HepG2 (cell line): ENCODE measurements around the gene TRERF1. TPM values are rescaled to one million over a fixed set of nuclear protein-coding genes. Genes with fewer than 3 reads are reported as not detected.

Source experiments
- ATAC-seq: fragments of 200-7000 bp; cut with Tn5 transposase; 3 replicates; pipeline ENCODE4 v1.9.1; 2020; ENCODE audit warnings: mild to moderate bottlenecking, moderate library complexity
- BruUV-seq: library from RNA; stranded (reverse); fragments of 400-500 nt; replicated peaks from 2 replicates; lab custom pipeline; 2021; lab: Mats Ljungman, UMichigan
- CTCF ChIA-PET: fragments of 300-600 bp; formaldehyde crosslinking; extraction: SDS; loops from one replicate; lab custom pipeline; 2021; ENCODE audit warnings: low total read pairs, inconsistent platforms, low intra/inter-chr PET ratio; lab: Yijun Ruan, JAX
- POLR2A ChIA-PET: fragments of 350-600 bp; sonication (Branson Sonifier 250); formaldehyde crosslinking; loops from one replicate; lab custom pipeline; 2020; ENCODE audit warnings: antibody characterized with exemption, inconsistent platforms; lab: Yijun Ruan, JAX
- DNase-seq: peaks from one replicate; pipeline ENCODE4 v3.0.0-alpha.2; 2015; ENCODE audit warnings: low spot score
- FAIRE-seq: peaks from 3 replicates; lab custom pipeline; 2011; peaks lifted over from hg19 to GRCh38; lab: Jason Lieb, UNC
- H2AFZ ChIP-seq: one replicate; pipeline ENCODE4 v1.6.1; 2011; ENCODE audit warnings: low read length, inconsistent platforms
- H3K27ac ChIP-seq: fragments of 300-600 bp; 3 replicates; pipeline ENCODE4 v1.8.0; 2011; ENCODE audit warnings: mixed run types, mild to moderate bottlenecking, mixed read lengths, low read length, inconsistent platforms; ENCODE audit not compliant: insufficient read depth; ENCODE audit errors: extremely low read length
- H3K27me3 ChIP-seq, 2 experiments: fragments of 200-600 bp in 1 of 2; 2 replicates in 1 of 2; 3 replicates in 1 of 2; pipeline versions ENCODE4 v1.6.0 to v1.8.0; 2011; ENCODE audit warnings: low read length in 2 of 2, mild to moderate bottlenecking in 2 of 2, moderate library complexity in 2 of 2, inconsistent platforms in 1 of 2; ENCODE audit not compliant: insufficient read depth in 2 of 2, control insufficient read depth in 1 of 2
- H3K36me3 ChIP-seq, 2 experiments: fragments of 200-600 bp in 1 of 2; replicated peaks in 1 of 2; 2 replicates in 1 of 2; 3 replicates in 1 of 2; pipeline versions ENCODE4 v1.5.1 to v1.8.0; 2011; ENCODE audit warnings: low read length in 2 of 2, inconsistent platforms in 1 of 2; ENCODE audit not compliant: insufficient read depth in 2 of 2, control insufficient read depth in 1 of 2
- H3K4me1 ChIP-seq: 2 replicates; pipeline ENCODE4 v1.5.1; 2012; ENCODE audit warnings: low read length, inconsistent platforms; ENCODE audit not compliant: insufficient read depth
- H3K4me2 ChIP-seq: 2 replicates; pipeline ENCODE4 v1.6.0; 2011; ENCODE audit warnings: low read depth, low read length, inconsistent platforms
- H3K4me3 ChIP-seq, 3 experiments: fragments of 200-600 bp in 1 of 3; sonication (generic), shearing (Covaris generic) in 1 of 3; replicated peaks in 1 of 3; 2 replicates each; pipeline ENCODE4 v1.5.1; 2011 to 2016; ENCODE audit warnings: low read length in 3 of 3, inconsistent platforms in 2 of 3, low read depth in 2 of 3, mild to moderate bottlenecking in 2 of 3, control low read depth in 1 of 3, mixed read lengths in 1 of 3; ENCODE audit not compliant: insufficient read depth in 1 of 3
- H3K79me2 ChIP-seq: one replicate; pipeline ENCODE4 v1.6.1; 2011; ENCODE audit warnings: low read length, inconsistent platforms; ENCODE audit not compliant: insufficient read depth
- H3K9ac ChIP-seq: 2 replicates; pipeline ENCODE4 v1.6.0; 2011; ENCODE audit warnings: mild to moderate bottlenecking, low read depth, low read length, inconsistent platforms; ENCODE audit not compliant: insufficient read depth
- H3K9me3 ChIP-seq: 2 replicates; pipeline ENCODE4 v1.5.1; 2012; ENCODE audit warnings: mild to moderate bottlenecking, low read length
- H4K20me1 ChIP-seq: 2 replicates; pipeline ENCODE4 v1.6.0; 2011; ENCODE audit warnings: inconsistent platforms, mild to moderate bottlenecking, low read length, moderate library complexity; ENCODE audit not compliant: insufficient read depth
- EHMT2 ChIP-seq: fragments of 200-600 bp; sonication (generic); IDR thresholded peaks from 2 replicates; pipeline ENCODE4 v1.7.0; 2017; ENCODE audit warnings: antibody characterized with exemption, low read depth, low read length, borderline replicate concordance
- ZFX ChIP-seq: sonication (generic); formaldehyde crosslinking; IDR thresholded peaks from 2 replicates; pipeline ENCODE4 v1.4.0; 2020; ENCODE audit warnings: mild to moderate bottlenecking, low read depth, missing genetic modification reagents, moderate library complexity
- ZNF354B ChIP-seq: sonication (generic); formaldehyde crosslinking; IDR thresholded peaks from 2 replicates; pipeline ENCODE4 v1.8.0; 2022; ENCODE audit warnings: mild to moderate bottlenecking, missing genetic modification reagents
- ZNF569 ChIP-seq: sonication (generic); formaldehyde crosslinking; IDR thresholded peaks from 2 replicates; pipeline ENCODE4 v1.5.0; 2020; ENCODE audit warnings: mild to moderate bottlenecking, missing genetic modification reagents, moderate library complexity, borderline replicate concordance
- ZNF670 ChIP-seq: sonication (generic); formaldehyde crosslinking; IDR thresholded peaks from 2 replicates; pipeline ENCODE4 v1.8.0; 2022; ENCODE audit warnings: mild to moderate bottlenecking, missing genetic modification reagents, borderline replicate concordance
- WGBS: methylation state at CpG from one replicate; pipeline ENCODE4 v1.1.6; 2017; ENCODE audit warnings: low lambda C conversion rate; 5-methylcytosine and 5-hydroxymethylcytosine counted together
- in situ Hi-C: cut with HindIII; loops from 2 replicates; pipeline ENCODE4 v1.10.0; 2017; ENCODE audit warnings: low pct_unique_long_range_greater_than_20kb; ENCODE audit not compliant: extremely low pct_ligation_motif_present
- intact Hi-C: fragments of 100-400 bp; cut with micrococcal nuclease; formaldehyde crosslinking; loops from one replicate; pipeline ENCODE4 v1.10.0; 2022; ENCODE audit not compliant: unreplicated experiment
- polyA plus RNA-seq, 8 experiments: library from polyadenylated mRNA; depleted of rRNA in 3 of 8; stranded (reverse) in 7 of 8; unstranded in 1 of 8; fragments of >200 nt; fragmentation: Illumina TruSeq in 4 of 8; extraction: Trizol in 4 of 8; gene quantifications; 2 replicates each; pipeline versions ENCODE4 v1.2.1 to v1.2.3, GENCODE V29; 2011 to 2016; ENCODE audit warnings: low read depth in 4 of 8, missing spikeins in 1 of 8, mixed read lengths in 1 of 8; ENCODE audit not compliant: insufficient read depth in 1 of 8
- total RNA-seq, 5 experiments: library from RNA; depleted of rRNA; stranded (reverse); fragments of >200 nt; fragmentation: Illumina TruSeq; extraction: Trizol; gene quantifications; 2 replicates each; pipeline ENCODE4 v1.2.3, GENCODE V29; 2016; ENCODE audit warnings: low read depth in 1 of 5
- TF ChIP-seq, protein P1 (sequence below): sonication (generic); formaldehyde crosslinking; conservative IDR thresholded peaks from 2 replicates; pipeline ENCODE4 v1.8.0; 2022; ENCODE audit warnings: low read depth, missing genetic modification reagents
- TF ChIP-seq, protein P2 (sequence below): sonication (generic); formaldehyde crosslinking; IDR thresholded peaks from 2 replicates; pipeline ENCODE4 v1.4.0; 2020; ENCODE audit warnings: missing genetic modification reagents
- TF ChIP-seq, protein P3 (sequence below): sonication (generic); formaldehyde crosslinking; IDR thresholded peaks from 2 replicates; pipeline ENCODE4 v1.9.0; 2022; ENCODE audit warnings: low read depth, missing genetic modification reagents
- TF ChIP-seq, protein P4 (sequence below): sonication (generic); formaldehyde crosslinking; IDR thresholded peaks from 2 replicates; pipeline ENCODE4 v1.5.1; 2020; ENCODE audit warnings: missing genetic modification reagents, mild to moderate bottlenecking, borderline replicate concordance
- TF ChIP-seq, protein P5 (sequence below), 2 experiments: sonication (generic) in 1 of 2; formaldehyde crosslinking in 1 of 2; IDR thresholded peaks; 2 replicates each; pipeline versions ENCODE4 v1.5.1 to v1.6.1; 2011 to 2020; ENCODE audit warnings: borderline replicate concordance in 1 of 2, low read depth in 1 of 2, low read length in 1 of 2, mild to moderate bottlenecking in 1 of 2, missing genetic modification reagents in 1 of 2, moderate library complexity in 1 of 2

Gene TRERF1
- total and polyA plus RNA-seq, 2 of the 13 experiments (the other 11 are each of a cell fraction or from before 2014, with no cell fraction given), result 0.02 TPM; not detected in 1

DNA sequence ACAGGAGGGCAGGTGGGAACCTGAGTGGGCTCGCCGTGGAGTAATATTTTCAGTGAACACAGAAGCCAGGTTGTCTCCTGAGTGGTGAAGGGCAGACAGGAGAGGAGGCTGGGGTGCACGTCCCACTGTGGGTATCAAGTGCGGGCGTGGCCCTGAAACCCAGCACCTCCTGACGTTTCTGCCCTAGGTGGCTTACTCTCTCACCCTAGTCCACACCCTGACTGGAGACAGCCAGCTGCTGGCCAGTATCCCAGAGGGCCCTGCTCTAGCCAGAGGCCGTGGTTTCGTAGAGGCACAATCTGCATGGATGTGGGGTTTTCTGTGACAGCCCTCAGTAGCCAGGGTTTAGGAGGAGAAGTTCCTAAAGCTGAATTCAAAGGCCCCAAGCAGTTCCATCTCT, 86.7 kb downstream of the TRERF1 start:
- no TSS peak for BruUV-seq
- no peak overlapping the region for H3K4me2 ChIP-seq
- intact Hi-C loops, result no loop called here
- no peak; the same call in 2 of the 3 replicates for ATAC-seq
- 34% methylated on average over 5 of the region's 8 CpGs for WGBS
- ChIA-PET POLR2A (no interaction called here), CTCF (no interaction called here)
- in situ Hi-C loops, result no loop called here
- no peaks in the 10 kb centered on the region for H3K9me3 ChIP-seq
- no peak overlapping the region for H3K9ac ChIP-seq
- H4K20me1 ChIP-seq, result no peaks in the 10 kb centered on the region
- H2AFZ ChIP-seq, result no peak overlapping the region
- no peaks in the 10 kb centered on the region for H3K4me1 ChIP-seq
- no peak overlapping the region for H3K27ac ChIP-seq
- H3K4me3 ChIP-seq, result no peak overlapping the region
- no peak for FAIRE-seq
- no peaks in the 10 kb centered on the region for H3K79me2 ChIP-seq
- no peaks in the 10 kb centered on the region for H3K36me3 ChIP-seq
- peaks cover 2 to 32% of the 10 kb centered on the region in 2 experiments; a peak in 3 of 5 replicates for H3K27me3 ChIP-seq
- no peak for DNase-seq
- TF ChIP-seq, protein P1, sequence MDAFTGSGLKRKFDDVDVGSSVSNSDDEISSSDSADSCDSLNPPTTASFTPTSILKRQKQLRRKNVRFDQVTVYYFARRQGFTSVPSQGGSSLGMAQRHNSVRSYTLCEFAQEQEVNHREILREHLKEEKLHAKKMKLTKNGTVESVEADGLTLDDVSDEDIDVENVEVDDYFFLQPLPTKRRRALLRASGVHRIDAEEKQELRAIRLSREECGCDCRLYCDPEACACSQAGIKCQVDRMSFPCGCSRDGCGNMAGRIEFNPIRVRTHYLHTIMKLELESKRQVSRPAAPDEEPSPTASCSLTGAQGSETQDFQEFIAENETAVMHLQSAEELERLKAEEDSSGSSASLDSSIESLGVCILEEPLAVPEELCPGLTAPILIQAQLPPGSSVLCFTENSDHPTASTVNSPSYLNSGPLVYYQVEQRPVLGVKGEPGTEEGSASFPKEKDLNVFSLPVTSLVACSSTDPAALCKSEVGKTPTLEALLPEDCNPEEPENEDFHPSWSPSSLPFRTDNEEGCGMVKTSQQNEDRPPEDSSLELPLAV, result no peak
- TF ChIP-seq ZNF569 (no peak), ZFX (CRISPR knock-in tag) (no peak), ZNF670 (CRISPR knock-in tag) (no peak), EHMT2 (no peak), ZNF354B (CRISPR knock-in tag) (no peak)
- TF ChIP-seq, protein P2, sequence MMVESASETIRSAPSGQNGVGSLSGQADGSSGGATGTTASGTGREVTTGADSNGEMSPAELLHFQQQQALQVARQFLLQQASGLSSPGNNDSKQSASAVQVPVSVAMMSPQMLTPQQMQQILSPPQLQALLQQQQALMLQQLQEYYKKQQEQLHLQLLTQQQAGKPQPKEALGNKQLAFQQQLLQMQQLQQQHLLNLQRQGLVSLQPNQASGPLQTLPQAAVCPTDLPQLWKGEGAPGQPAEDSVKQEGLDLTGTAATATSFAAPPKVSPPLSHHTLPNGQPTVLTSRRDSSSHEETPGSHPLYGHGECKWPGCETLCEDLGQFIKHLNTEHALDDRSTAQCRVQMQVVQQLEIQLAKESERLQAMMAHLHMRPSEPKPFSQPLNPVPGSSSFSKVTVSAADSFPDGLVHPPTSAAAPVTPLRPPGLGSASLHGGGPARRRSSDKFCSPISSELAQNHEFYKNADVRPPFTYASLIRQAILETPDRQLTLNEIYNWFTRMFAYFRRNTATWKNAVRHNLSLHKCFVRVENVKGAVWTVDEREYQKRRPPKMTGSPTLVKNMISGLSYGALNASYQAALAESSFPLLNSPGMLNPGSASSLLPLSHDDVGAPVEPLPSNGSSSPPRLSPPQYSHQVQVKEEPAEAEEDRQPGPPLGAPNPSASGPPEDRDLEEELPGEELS (CRISPR knock-in tag), result no peak
- TF ChIP-seq, protein P3, sequence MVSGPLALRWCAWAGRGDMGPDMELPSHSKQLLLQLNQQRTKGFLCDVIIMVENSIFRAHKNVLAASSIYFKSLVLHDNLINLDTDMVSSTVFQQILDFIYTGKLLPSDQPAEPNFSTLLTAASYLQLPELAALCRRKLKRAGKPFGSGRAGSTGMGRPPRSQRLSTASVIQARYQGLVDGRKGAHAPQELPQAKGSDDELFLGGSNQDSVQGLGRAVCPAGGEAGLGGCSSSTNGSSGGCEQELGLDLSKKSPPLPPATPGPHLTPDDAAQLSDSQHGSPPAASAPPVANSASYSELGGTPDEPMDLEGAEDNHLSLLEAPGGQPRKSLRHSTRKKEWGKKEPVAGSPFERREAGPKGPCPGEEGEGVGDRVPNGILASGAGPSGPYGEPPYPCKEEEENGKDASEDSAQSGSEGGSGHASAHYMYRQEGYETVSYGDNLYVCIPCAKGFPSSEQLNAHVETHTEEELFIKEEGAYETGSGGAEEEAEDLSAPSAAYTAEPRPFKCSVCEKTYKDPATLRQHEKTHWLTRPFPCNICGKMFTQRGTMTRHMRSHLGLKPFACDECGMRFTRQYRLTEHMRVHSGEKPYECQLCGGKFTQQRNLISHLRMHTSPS (CRISPR knock-in tag), result no peak
- TF ChIP-seq, protein P4, sequence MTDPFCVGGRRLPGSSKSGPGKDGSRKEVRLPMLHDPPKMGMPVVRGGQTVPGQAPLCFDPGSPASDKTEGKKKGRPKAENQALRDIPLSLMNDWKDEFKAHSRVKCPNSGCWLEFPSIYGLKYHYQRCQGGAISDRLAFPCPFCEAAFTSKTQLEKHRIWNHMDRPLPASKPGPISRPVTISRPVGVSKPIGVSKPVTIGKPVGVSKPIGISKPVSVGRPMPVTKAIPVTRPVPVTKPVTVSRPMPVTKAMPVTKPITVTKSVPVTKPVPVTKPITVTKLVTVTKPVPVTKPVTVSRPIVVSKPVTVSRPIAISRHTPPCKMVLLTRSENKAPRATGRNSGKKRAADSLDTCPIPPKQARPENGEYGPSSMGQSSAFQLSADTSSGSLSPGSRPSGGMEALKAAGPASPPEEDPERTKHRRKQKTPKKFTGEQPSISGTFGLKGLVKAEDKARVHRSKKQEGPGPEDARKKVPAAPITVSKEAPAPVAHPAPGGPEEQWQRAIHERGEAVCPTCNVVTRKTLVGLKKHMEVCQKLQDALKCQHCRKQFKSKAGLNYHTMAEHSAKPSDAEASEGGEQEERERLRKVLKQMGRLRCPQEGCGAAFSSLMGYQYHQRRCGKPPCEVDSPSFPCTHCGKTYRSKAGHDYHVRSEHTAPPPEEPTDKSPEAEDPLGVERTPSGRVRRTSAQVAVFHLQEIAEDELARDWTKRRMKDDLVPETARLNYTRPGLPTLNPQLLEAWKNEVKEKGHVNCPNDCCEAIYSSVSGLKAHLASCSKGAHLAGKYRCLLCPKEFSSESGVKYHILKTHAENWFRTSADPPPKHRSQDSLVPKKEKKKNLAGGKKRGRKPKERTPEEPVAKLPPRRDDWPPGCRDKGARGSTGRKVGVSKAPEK (CRISPR knock-in tag), result no peak
- TF ChIP-seq, protein P5, sequence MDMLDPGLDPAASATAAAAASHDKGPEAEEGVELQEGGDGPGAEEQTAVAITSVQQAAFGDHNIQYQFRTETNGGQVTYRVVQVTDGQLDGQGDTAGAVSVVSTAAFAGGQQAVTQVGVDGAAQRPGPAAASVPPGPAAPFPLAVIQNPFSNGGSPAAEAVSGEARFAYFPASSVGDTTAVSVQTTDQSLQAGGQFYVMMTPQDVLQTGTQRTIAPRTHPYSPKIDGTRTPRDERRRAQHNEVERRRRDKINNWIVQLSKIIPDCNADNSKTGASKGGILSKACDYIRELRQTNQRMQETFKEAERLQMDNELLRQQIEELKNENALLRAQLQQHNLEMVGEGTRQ (IDR thresholded peaks at IDR 0.05; ENCODE audit: low read depth, low read length), result no peak
- TF ChIP-seq, protein P5 (CRISPR knock-in tag; IDR thresholded peaks at IDR 0.05; ENCODE audit: borderline replicate concordance), result no peak
